PC-9 (cell line): ENCODE measurements around the gene HEATR3. TPM values are rescaled to one million over a fixed set of nuclear protein-coding genes. Genes with fewer than 3 reads are reported as not detected.

Experiments
- BruUV-seq: library from RNA; stranded (reverse); fragments of 400-500 nt; replicated peaks from 2 replicates; lab custom pipeline; 2021; lab: Mats Ljungman, UMichigan
- CTCF ChIA-PET: fragments of 300-600 bp; sonication (Branson Sonifier 250); formaldehyde crosslinking; loops from one replicate; lab custom pipeline; 2022; ENCODE audit warnings: antibody characterized with exemption; lab: Charles Lee
- POLR2A ChIA-PET: fragments of 300-600 bp; sonication (Branson Sonifier 250); formaldehyde crosslinking; loops from one replicate; lab custom pipeline; 2022; ENCODE audit warnings: antibody characterized with exemption; ENCODE audit not compliant: unreplicated experiment; lab: Charles Lee
- DNase-seq, 2 experiments: peaks; one replicate each; pipeline versions ENCODE4 v3.0.0 to v3.0.0-alpha.2; 2015 to 2022; ENCODE audit warnings: mixed read lengths in 1 of 2
- H2AFZ ChIP-seq: fragments of 200-600 bp; sonication (generic); 2 replicates; pipeline ENCODE4 v1.8.1; 2017; ENCODE audit warnings: antibody characterized with exemption
- H3F3A ChIP-seq: fragments of 200-600 bp; sonication (generic); 2 replicates; pipeline ENCODE4 v1.8.1; 2017; ENCODE audit warnings: antibody characterized with exemption, mild to moderate bottlenecking, low read depth; ENCODE audit not compliant: insufficient read depth
- H3K27ac ChIP-seq: fragments of 200-600 bp; sonication (generic); 2 replicates; pipeline ENCODE4 v1.6.1; 2016; ENCODE audit warnings: mixed run types
- H3K27me3 ChIP-seq: fragments of 200-600 bp; sonication (generic); 2 replicates; pipeline ENCODE4 v1.6.1; 2016; ENCODE audit warnings: low read depth, mixed run types; ENCODE audit not compliant: insufficient read depth
- H3K36me3 ChIP-seq: fragments of 200-600 bp; sonication (generic); 2 replicates; pipeline ENCODE4 v1.6.1; 2016; ENCODE audit warnings: low read depth, mixed run types
- H3K4me1 ChIP-seq: fragments of 200-600 bp; sonication (generic); replicated peaks from 2 replicates; pipeline ENCODE4 v1.6.1; 2016; ENCODE audit warnings: mixed run types; ENCODE audit not compliant: insufficient read depth
- H3K4me2 ChIP-seq: fragments of 200-600 bp; sonication (generic); 2 replicates; pipeline ENCODE4 v1.6.1; 2017; ENCODE audit warnings: mixed run types
- H3K4me3 ChIP-seq: fragments of 200-600 bp; sonication (generic); 2 replicates; pipeline ENCODE4 v1.6.1; 2016; ENCODE audit warnings: mixed run types
- H3K79me2 ChIP-seq: fragments of 200-600 bp; sonication (generic); 2 replicates; pipeline ENCODE4 v1.6.1; 2017; ENCODE audit warnings: low read depth, mixed run types
- H3K9me2 ChIP-seq: fragments of 200-600 bp; sonication (generic); 2 replicates; pipeline ENCODE4 v1.8.1; 2017; ENCODE audit warnings: mild to moderate bottlenecking; ENCODE audit not compliant: insufficient read depth
- H3K9me3 ChIP-seq: fragments of 200-600 bp; sonication (generic); 2 replicates; pipeline ENCODE4 v1.8.1; 2016; ENCODE audit warnings: low read depth; ENCODE audit not compliant: insufficient read depth
- H4K20me1 ChIP-seq: fragments of 200-600 bp; sonication (generic); 2 replicates; pipeline ENCODE4 v1.8.1; 2017; ENCODE audit not compliant: insufficient read depth
- EZH2 ChIP-seq: fragments of 200-600 bp; sonication (generic); IDR thresholded peaks from 2 replicates; pipeline ENCODE4 v1.8.0; 2017; ENCODE audit warnings: antibody characterized with exemption, low read depth
- intact Hi-C: fragments of 100-400 bp; cut with micrococcal nuclease; formaldehyde crosslinking; loops from one replicate; pipeline ENCODE4 v1.10.0; 2022; ENCODE audit not compliant: unreplicated experiment
- total RNA-seq: library from RNA; stranded (reverse); gene quantifications from 2 replicates; pipeline ENCODE4 v1.2.3, GENCODE V29; 2021
- TF ChIP-seq, protein P1 (sequence below): fragments of 200-600 bp; sonication (generic); conservative IDR thresholded peaks from 2 replicates; pipeline ENCODE4 v1.6.1; 2017; ENCODE audit warnings: mixed run types, antibody characterized with exemption, mild to moderate bottlenecking, moderate library complexity

Gene HEATR3
- total RNA-seq, 1 experiment from 2014 or later: 14.3 TPM

DNA sequence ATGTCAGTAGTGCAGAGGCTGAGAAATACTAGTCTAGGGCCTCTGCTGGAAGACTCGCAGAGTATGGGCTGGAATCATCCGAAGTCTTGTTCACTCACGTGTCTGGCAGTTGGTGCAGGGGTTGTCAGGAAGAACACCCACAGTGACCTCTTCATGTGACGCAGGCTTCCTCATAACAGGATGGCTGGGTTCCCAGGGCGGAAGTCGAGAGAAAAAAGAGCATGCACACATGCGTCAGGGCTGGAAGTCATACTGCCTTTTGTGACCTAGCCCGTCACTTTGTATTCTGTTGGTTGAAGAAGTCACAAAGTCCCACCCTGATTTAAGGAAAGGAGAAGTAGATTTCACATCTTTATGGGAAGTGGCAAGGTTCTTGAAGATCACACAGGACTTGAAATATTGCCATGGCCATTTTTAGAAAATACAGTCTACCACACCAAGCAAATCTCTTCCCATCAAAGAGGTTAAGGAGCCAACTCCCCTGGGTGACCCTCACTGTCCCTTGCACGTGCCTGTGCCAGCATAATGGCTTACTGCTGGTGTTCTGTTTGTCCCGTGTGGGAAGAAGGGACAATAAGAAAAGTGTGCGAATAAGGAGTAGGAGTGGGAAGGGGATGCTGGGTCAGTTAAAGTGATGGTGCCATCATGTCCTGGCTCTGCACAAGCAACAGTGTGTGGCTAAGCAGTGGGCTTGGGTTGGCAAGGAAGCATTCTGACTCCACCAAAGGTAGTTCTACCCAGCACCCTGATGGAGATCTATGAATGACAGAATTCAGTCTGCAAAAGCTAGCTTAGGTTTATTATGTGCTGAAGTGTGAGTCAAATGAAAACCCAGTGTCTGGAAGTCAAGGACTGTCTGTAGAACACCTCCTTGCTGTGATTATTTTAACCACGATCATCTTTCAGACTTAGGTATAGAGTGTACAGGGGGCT lies 28.1 kb downstream of the HEATR3 start:
- H3K9me3 ChIP-seq: no peaks in the 10 kb centered on the region
- no peaks in the 10 kb centered on the region for H3K79me2 ChIP-seq
- H3K36me3 ChIP-seq: no peaks in the 10 kb centered on the region; the same call in 1 of the 2 replicates
- no peak overlapping the region for H2AFZ ChIP-seq
- CTCF ChIA-PET: no interaction called here
- H3K4me3 ChIP-seq: no peak overlapping the region
- no peak overlapping the region for H3K27ac ChIP-seq
- no peaks in the 10 kb centered on the region; the same call in 1 of the 2 replicates for H4K20me1 ChIP-seq
- intact Hi-C loops: no loop called here
- BruUV-seq: no TSS peak
- no peak for DNase-seq
- no peaks in the 10 kb centered on the region for H3F3A ChIP-seq
- POLR2A ChIA-PET: no interaction called here
- H3K4me2 ChIP-seq: no peak overlapping the region
- H3K4me1 ChIP-seq: no peaks in the 10 kb centered on the region
- H3K9me2 ChIP-seq: no peaks in the 10 kb centered on the region
- TF ChIP-seq, protein P1, sequence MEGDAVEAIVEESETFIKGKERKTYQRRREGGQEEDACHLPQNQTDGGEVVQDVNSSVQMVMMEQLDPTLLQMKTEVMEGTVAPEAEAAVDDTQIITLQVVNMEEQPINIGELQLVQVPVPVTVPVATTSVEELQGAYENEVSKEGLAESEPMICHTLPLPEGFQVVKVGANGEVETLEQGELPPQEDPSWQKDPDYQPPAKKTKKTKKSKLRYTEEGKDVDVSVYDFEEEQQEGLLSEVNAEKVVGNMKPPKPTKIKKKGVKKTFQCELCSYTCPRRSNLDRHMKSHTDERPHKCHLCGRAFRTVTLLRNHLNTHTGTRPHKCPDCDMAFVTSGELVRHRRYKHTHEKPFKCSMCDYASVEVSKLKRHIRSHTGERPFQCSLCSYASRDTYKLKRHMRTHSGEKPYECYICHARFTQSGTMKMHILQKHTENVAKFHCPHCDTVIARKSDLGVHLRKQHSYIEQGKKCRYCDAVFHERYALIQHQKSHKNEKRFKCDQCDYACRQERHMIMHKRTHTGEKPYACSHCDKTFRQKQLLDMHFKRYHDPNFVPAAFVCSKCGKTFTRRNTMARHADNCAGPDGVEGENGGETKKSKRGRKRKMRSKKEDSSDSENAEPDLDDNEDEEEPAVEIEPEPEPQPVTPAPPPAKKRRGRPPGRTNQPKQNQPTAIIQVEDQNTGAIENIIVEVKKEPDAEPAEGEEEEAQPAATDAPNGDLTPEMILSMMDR: no peak
- TF ChIP-seq EZH2: no peak
- no peaks in the 10 kb centered on the region for H3K27me3 ChIP-seq

- POLR2A ChIA-PET: no interaction called here
- no TSS peak for BruUV-seq
- CTCF ChIA-PET: interaction anchor here (0.9 kb wide), 1 partner anchor 186 kb away, joined by 4 read pairs; no protein-coding TSS in a partner anchor
Observed at GRCh38 chr16:50096791-50097190, 31.0 kb downstream of the HEATR3 start.

GRCh38 chr16:50099957-50100648 lies 34.3 kb downstream of the HEATR3 start:
- ChIA-PET POLR2A (no interaction called here), CTCF (no interaction called here)
- Histone ChIP-seq H3K79me2 (no peaks in the 10 kb centered on the region), H2AFZ (no peak overlapping the region), H3K9me2 (no peaks in the 10 kb centered on the region), H3K4me1 (no peaks in the 10 kb centered on the region), H4K20me1 (no peaks in the 10 kb centered on the region), H3K9me3 (no peaks in the 10 kb centered on the region), H3K36me3 (0 out of 2 replicates have a peak, but pooled peaks cover 20% of the 10 kb centered on the region), H3K27ac (no peak overlapping the region), H3F3A (0 out of 2 replicates have a peak, but pooled peaks cover 6% of the 10 kb centered on the region), H3K4me2 (no peak overlapping the region), H3K27me3 (no peaks in the 10 kb centered on the region), H3K4me3 (no peak overlapping the region)
- BruUV-seq: no TSS peak
- no peak for DNase-seq
- intact Hi-C loops: no loop called here
- TF ChIP-seq EZH2: no peak
- TF ChIP-seq, protein P1: no peak

More at GRCh38 chr16:50096791-50097190, 31.0 kb downstream of the HEATR3 start:
- TF ChIP-seq, protein P1: no peak
- TF ChIP-seq EZH2: no peak
- H3K4me2 ChIP-seq: no peak overlapping the region
- 0 out of 2 replicates have a peak, but pooled peaks cover 6% of the 10 kb centered on the region for H3F3A ChIP-seq
- H3K27ac ChIP-seq: no peak overlapping the region
- no peak for DNase-seq
- H3K4me1 ChIP-seq: no peaks in the 10 kb centered on the region
- no peaks in the 10 kb centered on the region; the same call in 1 of the 2 replicates for H3K36me3 ChIP-seq
- no peaks in the 10 kb centered on the region for H3K9me2 ChIP-seq
- H3K4me3 ChIP-seq: no peak overlapping the region
- intact Hi-C loops: no loop called here
- H3K27me3 ChIP-seq: no peaks in the 10 kb centered on the region
- H3K9me3 ChIP-seq: no peaks in the 10 kb centered on the region
- no peaks in the 10 kb centered on the region for H3K79me2 ChIP-seq
- H4K20me1 ChIP-seq: no peaks in the 10 kb centered on the region; the same call in 1 of the 2 replicates
- H2AFZ ChIP-seq: no peak overlapping the region
